NCI-H2081 treated with DMSO at 0.1 percent for 48 hours (cell line): ENCODE measurements around the gene TMEM151A.

ENCODE experiments used
- DNase-seq: peaks from one replicate; lab custom pipeline; 2025; lab: John Stamatoyannopoulos, UW

The TMEM151A gene

GRCh38 chr11:66322732-66323427, 31.2 kb downstream of the TMEM151A start:
- no peak for DNase-seq

GRCh38 chr11:66323684-66324083, 32.0 kb downstream of the TMEM151A start:
- DNase-seq: no peak

DNA sequence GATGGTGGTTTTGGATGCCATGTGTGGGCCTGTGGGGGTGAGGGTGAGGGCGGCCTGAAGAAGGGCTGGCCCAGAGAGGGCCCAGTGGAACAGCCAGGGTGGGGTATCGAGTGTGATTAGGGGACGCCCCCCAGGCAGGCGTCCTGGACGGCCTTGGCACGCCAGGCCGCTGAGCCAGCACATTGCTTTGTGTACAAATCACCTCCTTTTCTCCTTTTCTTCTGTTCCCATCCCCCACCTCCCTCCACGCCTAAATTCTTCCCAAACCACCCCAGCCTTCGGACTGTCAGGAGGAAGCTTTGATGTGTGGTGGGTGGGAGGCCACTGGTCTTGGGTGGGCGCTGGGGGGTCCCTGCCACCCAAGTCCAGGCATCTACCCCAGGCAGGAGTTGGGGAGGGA, 33.0 kb downstream of the TMEM151A start:
- DNase-seq: no peak

DNA sequence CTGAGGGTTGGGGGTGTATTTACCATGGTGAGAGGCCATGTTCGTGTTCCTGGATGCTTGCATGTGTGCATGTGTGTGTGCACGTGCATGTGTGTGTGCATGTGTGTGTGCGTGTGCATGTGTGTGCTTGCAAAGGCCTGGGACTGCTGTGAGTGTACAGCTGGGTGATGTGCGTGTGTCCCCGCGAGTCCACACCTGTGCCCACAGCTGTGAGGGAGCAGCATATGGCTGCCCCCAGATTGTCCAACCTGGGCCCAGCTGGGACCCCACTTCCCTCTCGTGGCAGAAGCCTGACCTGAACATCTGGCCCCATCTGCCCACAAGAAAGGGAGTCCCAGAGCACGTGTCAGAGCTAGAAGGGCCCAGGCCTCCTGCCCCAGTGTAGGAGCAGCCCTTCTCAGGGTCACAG, 33.6 kb downstream of the TMEM151A start:
- no peak for DNase-seq

DNA sequence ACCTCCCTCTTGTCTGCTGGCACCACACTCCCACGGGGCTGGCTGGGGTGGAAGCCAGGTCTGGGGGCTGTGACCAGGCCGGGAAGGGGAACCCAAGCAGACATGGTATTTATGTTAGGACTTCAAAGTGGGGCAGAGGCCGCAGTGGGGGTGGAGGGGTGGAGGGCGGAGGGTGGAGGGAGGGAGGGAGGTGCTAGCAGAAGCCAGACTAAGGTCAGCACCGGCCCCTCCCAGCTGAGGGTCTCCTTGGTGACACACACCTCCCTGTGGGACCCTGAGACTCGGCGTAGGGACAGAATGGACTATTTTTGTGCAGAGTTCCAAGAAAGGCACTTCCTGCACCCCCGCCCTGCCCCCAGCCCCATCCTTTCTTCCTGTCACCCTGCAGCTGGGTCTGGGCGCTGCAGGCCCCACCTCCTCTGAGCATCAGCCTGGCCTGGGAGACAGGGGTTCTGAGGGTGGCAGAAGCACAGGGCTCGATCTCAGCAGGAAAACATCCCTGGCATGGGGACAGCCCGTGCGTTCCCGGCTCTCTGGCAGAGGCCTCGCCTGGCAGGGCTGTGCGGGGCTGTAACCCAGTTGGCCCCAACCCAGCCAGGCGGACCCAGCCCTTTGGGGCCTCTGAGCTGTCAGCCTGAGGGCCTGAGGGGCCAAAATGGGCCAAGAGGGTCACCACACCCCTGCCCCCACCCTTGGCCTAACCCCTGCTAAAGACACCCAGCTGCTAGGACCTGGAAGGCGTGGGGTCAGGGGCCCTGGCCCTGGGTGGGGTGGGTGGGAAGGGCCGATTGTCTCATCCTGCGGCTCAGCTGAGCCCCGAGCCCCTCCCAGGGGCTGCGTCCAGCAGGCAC, 34.8 kb downstream of the TMEM151A start:
- DNase-seq: no peak

DNA sequence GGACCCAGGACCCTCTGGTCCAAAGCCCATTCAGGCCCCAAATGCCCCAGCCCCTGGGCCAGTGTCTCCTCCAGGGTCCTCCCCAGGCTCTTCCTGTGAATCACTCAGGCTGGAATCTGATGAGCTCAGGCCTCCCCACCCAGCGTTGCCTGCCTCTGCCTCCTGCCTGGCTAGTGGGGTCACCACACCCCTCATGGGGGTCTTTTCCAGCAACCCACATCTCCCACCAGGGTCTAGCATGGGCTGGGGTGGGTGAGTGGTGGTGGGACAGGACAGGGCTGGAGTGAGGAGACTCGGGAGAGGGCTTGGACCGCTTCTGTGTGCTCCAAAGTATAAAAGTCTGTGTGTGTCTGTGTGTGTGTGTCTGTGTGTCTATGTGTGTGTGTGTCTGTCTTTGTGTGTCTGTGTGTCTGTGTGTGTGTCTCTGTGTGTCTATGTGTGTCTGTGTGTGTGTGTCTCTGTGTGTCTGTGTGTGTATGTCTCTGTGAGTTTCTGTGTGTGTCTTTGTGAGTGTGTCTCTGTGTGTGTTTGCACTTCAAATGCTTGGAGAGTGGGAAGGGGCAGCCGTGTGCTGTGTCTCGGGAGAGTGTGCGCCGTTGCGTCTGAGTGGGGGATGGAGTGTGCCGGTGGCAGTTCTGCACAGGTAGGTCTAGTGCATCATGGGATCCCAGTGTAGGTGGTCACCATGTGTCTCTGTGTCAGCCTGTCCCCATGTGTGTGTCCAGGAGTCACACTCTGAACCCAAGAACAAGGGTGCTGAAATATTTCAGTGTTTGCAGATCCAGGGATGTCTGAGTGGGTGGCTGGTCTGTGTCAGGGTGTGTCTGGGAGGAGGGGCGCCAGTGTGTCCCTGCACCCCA, 35.7 kb downstream of the TMEM151A start:
- no peak for DNase-seq

GRCh38 chr11:66328031-66328301, 36.3 kb downstream of the TMEM151A start:
- DNase-seq: no peak

GRCh38 chr11:66328302-66329144, 36.8 kb downstream of the TMEM151A start:
- peak; percentile 4 for DNase-seq

GRCh38 chr11:66329165-66329673, 37.5 kb downstream of the TMEM151A start:
- DNase-seq: no peak

DNA sequence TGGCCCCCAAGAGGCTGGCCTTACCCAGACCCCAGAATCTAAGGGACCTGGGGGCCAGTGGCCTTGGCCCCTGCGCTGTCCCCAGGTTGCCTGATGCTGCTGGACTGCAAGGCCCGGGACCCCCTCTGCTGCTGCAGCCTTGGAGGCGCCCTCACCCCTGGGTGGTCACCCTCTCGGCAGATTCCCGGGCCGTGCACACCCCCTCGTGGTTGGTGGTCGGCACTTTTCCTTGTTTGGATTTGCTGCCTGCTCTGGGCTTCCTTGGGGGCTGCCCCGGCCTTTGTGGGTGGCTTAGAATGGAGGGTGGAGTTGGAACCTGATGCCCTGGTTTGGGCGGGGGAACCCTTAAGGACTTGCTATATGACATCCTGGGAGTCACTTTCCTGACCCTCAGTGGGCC, 39.2 kb downstream of the TMEM151A start:
- no peak for DNase-seq

- no peak for DNase-seq
Measured at GRCh38 chr11:66331542-66332370, 40.1 kb downstream of the TMEM151A start.

DNA sequence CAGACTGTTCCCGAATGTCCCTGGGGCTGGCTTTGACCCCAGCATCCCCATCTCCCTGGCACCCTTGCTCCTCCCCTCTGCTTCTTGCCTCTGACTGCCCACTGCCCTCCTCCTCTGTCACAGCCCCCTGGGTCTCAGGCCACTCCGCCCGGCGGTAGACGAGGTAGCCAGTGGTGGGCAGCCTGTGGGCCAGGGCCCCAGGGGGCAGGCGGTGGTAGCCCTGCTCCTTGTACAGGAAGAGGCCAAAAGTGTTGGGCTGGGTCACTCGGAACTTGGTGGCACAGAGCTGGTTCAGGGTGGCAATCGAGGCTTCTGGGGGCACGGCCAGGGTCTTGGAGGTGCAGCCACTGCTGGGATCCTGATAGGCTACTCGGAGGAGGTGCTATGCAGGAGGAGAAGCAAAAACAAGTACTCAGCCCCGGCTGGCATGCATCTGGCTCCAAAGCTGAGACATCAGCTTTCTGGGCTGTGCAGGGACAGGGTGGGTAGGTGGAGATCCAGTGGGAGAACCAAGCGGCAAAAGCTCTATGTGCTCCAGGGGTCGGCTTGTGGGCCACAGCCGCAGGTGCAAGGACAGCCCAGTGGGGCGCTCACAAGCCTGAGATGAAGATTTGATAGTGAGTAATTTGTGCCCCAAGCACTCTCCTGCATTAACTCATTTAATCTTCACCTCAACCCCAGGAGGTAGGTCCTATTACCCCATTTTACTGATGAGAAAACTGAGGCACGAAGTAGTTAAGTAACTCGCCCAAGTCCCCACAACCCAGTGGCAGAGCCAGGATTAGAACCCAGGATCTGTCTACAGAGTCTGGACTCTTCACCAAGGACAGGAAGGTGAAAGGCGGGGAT, 40.9 kb downstream of the TMEM151A start:
- no peak for DNase-seq

DNA sequence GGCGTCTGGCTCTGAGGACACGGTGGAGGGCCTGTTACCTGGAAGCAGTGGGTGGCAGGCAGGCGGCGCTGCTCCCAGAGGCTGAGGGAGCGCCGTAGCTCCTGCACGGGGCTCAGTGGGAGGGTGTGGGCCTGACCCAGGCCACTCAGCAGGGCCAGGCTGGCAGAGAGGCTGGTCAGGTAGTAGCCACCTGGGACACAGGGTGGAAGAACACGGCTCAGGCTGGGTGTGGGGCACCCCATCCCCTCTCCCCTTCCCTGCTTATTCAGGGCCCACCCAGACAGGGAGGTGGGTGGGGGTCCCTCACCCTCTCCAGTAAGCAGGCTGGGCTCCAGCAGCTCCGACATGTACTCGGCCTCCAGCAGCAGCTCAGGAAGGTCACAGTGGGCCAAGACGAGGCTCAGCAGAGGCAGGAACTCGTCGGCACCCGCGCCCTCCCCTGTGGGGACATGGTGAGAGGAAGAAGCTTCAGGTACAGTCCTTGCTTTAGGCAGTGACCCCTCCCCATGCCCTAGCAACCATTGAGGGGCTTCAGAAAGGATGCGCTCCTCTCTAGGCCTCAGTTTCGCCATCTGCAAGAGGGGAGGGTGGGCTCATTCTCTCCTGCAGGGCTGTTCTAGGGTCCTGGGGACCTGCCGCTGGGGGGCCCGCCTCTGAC, 41.7 kb downstream of the TMEM151A start:
- DNase-seq: no peak

GRCh38 chr11:66333896-66334604, 42.4 kb downstream of the TMEM151A start:
- no peak for DNase-seq

GRCh38 chr11:66334605-66335442, 43.1 kb downstream of the TMEM151A start:
- DNase-seq: no peak

GRCh38 chr11:66335531-66336233, 44.0 kb downstream of the TMEM151A start:
- DNase-seq: no peak
